Fibroblast of pulmonary artery (primary cell): Measurements from ENCODE around the gene TMCO4.
A peak's percentile ranks its signal among the peaks of the same experiment; 100 is the strongest.

Experiments used
- DNase-seq: peaks from one replicate; pipeline ENCODE4 v3.0.0-alpha.2; 2010; ENCODE audit warnings: low read depth
- H3K4me3 ChIP-seq: replicated peaks from 2 replicates; pipeline ENCODE4 v1.5.1; 2011; ENCODE audit warnings: low read depth, mild to moderate bottlenecking, control low read depth, low read length, moderate library complexity
- TF ChIP-seq, protein P1 (sequence below): IDR thresholded peaks from 2 replicates; pipeline ENCODE4 v1.5.1; 2011; ENCODE audit warnings: mild to moderate bottlenecking, control low read depth, low read length, inconsistent platforms; ENCODE audit errors: missing control alignments

TMCO4 gene

DNA sequence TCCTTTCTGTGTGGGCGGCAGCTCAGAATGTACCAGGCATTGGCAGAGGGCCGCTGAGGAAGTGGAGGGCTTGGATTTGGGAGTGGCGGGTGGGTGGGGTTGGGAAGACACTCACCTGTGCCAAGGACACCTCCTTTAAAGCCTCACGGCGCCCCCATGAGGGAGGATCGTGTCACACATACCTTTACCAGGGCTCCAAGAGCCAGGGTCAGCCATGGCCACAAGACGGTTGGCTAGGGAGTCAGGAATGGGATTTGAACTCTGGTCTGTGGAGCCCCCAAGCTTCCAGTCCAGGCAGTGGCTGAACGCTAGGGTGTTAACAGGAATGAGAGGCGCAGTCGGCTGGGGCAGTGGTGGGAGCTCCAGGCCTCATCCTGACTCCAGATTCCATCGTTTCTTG lies 151.0 kb downstream of the TMCO4 start:
- DNase-seq: peak; percentile 35
- no peak overlapping the region for H3K4me3 ChIP-seq
- TF ChIP-seq, protein P1, sequence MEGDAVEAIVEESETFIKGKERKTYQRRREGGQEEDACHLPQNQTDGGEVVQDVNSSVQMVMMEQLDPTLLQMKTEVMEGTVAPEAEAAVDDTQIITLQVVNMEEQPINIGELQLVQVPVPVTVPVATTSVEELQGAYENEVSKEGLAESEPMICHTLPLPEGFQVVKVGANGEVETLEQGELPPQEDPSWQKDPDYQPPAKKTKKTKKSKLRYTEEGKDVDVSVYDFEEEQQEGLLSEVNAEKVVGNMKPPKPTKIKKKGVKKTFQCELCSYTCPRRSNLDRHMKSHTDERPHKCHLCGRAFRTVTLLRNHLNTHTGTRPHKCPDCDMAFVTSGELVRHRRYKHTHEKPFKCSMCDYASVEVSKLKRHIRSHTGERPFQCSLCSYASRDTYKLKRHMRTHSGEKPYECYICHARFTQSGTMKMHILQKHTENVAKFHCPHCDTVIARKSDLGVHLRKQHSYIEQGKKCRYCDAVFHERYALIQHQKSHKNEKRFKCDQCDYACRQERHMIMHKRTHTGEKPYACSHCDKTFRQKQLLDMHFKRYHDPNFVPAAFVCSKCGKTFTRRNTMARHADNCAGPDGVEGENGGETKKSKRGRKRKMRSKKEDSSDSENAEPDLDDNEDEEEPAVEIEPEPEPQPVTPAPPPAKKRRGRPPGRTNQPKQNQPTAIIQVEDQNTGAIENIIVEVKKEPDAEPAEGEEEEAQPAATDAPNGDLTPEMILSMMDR: peak; percentile 21

DNA sequence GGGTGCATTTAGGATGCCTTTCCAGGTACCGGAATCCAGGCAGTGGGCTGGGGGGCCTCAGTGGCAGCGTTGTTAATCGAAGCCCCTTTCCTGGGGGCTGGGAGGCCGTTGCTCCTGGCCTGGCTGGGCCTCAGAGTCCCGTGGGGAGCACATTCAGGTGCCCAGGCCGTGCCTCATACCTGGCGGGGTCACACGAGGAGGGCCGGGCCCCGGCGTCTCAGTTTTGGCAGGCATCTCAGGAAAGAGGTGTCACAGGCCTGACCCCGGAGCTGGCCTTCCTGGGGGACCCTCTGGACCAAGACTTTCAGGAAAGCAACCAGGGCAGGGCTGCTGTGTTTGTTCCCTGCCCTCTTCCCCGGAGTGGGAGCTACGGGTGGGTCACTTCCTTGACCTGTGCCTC lies 151.5 kb downstream of the TMCO4 start:
- TF ChIP-seq, protein P1: no peak
- no peak for DNase-seq
- no peak overlapping the region for H3K4me3 ChIP-seq

GRCh38 chr1:19647643-19648042 lies 152.1 kb downstream of the TMCO4 start:
- no peak for DNase-seq
- H3K4me3 ChIP-seq: no peak overlapping the region
- TF ChIP-seq, protein P1: no peak

GRCh38 chr1:19646377-19647319 lies 153.1 kb downstream of the TMCO4 start:
- TF ChIP-seq, protein P1: no peak
- DNase-seq: no peak
- H3K4me3 ChIP-seq: peak overlapping the region; percentile 77

DNA sequence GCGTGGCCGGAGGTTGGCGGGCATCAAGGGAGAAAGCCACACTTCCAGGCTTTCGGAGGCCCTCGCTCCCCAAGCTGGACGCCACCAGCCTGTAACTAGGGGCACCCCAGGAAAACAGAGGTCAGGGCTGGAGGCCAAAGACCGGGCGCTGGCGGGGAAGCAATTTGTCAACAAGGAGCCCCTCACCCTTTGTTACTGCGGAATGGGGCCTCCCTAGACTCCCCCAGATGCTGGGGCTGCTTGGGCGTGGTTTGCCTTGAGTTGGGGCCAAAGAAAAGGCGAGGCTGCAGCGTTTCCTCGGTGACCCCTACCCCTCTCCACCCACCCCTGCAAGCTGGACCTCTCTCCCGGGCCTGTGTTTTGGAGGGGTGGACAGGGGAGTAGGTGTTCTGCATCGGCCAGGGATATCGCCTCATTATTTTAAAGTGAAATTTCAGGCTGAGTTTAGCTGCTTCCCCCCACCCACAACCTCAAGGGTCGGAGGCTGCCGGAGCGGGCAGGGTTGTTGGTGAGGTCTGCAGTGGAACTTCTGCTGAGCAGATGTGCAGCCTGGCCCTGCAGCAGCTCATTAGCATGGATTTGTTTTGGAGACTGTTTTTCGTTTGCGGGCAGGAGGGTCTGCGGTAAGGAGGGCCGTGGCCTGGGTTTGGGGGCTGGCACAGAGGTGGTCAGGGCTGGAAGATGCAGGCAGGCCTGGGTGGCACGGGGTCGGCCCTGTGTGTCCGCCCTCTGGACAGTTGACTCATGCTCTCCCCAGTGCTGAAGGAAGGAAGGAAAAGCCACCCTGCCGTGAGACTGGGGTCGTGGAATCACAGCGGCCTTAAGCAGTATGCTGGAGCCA lies 154.1 kb downstream of the TMCO4 start:
- H3K4me3 ChIP-seq: peak overlapping the region; percentile 77
- TF ChIP-seq, protein P1: no peak
- no peak for DNase-seq

DNA sequence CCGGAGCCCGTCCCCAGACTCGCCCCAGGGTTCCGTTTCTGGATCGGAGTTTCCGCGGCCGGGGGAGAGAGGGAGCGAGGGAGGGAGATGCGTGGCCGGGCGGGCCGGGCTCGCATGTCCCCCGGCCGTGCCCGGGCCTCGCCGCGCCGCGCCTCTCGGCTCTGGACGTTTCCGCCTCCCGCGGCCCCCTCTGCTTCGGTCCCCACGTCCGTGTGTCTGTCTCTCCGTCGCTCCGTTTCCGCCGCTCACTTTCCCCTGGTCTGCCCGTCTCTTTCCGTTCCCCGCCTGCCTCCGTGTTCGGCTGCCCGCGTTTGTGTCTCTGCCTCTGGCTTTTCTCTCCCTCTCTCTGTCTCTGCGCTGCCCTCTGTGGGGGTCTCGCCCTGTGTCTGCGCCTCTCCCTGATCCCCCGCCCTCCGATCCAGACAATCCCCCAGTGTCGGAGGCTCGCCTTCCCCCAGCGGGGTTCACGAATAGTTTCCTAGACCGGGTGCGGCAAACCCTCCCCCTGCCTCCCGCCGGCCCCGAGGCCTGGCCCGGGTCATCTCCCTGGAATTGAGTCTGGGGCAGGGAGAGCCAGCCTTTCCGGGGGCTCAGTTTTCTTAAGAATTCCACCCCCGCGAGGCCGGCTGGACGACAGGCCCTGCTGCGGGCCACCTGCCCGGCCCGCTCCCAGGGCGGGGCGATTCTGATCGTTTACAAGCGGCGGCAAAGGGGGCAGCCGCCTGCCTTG lies 154.9 kb downstream of the TMCO4 start:
- DNase-seq: no peak
- peak overlapping the region; percentile 77 for H3K4me3 ChIP-seq
- TF ChIP-seq, protein P1: no peak
